DOHH2 (cell line): ENCODE data around the gene OSTN.

Experiments used
- CTCF ChIP-seq: fragments of 200-600 bp; sonication (generic); IDR thresholded peaks from one replicate; pipeline ENCODE4 v1.5.1; 2014; ENCODE audit warnings: antibody characterized with exemption, mild to moderate bottlenecking, low read depth, low read length; ENCODE audit not compliant: poor library complexity, severe bottlenecking
- EZH2phosphoT487 ChIP-seq: fragments of 200-600 bp; sonication (generic); IDR thresholded peaks from 2 replicates; pipeline ENCODE4 v1.6.1; 2017; ENCODE audit warnings: borderline replicate concordance, mild to moderate bottlenecking, antibody characterized with exemption, low read length, moderate library complexity, mixed read lengths

- TF ChIP-seq CTCF (no peak), EZH2phosphoT487 (no peak)
These were observed 36.6 kb downstream of the OSTN start for GRCh38 chr3:191235331-191236314.
